Naive thymus-derived CD8-positive, alpha-beta T cell (primary cell): ENCODE results near the gene PSMC4. TPM values are rescaled to one million over a fixed set of nuclear protein-coding genes. Genes with fewer than 3 reads are reported as not detected.

ENCODE experiments used
- ATAC-seq, 2 donors: fragments of 150-1000 bp; cut with Tn5 transposase in 1 of 2; sonication (Bioruptor Pico), chemical (Tn5 transposase) in 1 of 2; 1 replicate in 1 of 2; 2 replicates in 1 of 2; pipeline ENCODE4 v1.10.0; 2021; ENCODE audit warnings: mild to moderate bottlenecking in 2 of 2, moderate library complexity in 2 of 2
- POLR2A ChIA-PET: fragments of 350-600 bp; sonication (Branson Sonifier 250); formaldehyde crosslinking; loops from one replicate; lab custom pipeline; 2021; ENCODE audit warnings: antibody characterized with exemption; lab: Charles Lee
- DNase-seq, 10 donors: peaks; one replicate each; pipeline versions ENCODE4 v3.0.0 to v3.0.0-alpha.2; 2020 to 2022
- H3K27ac Mint-ChIP-seq, 10 donors: one replicate each; pipeline ENCODE4 v1.8.0; 2020 to 2022; ENCODE audit warnings: mild to moderate bottlenecking in 10 of 10, mixed read lengths in 10 of 10, moderate library complexity in 4 of 10, inconsistent platforms in 1 of 10
- H3K27me3 Mint-ChIP-seq, 5 donors: one replicate each; pipeline ENCODE4 v1.8.0; 2021 to 2022; ENCODE audit warnings: mixed read lengths in 5 of 5
- H3K36me3 Mint-ChIP-seq, 3 donors: one replicate each; pipeline ENCODE4 v1.8.0; 2020 to 2022; ENCODE audit warnings: mixed read lengths in 3 of 3, mild to moderate bottlenecking in 2 of 3, inconsistent platforms in 1 of 3
- H3K4me1 Mint-ChIP-seq, 4 donors: one replicate each; pipeline ENCODE4 v1.8.0; 2021 to 2022; ENCODE audit warnings: mixed read lengths in 4 of 4
- H3K4me3 Mint-ChIP-seq, 10 donors: one replicate each; pipeline ENCODE4 v1.8.0; 2020 to 2022; ENCODE audit warnings: mild to moderate bottlenecking in 10 of 10, mixed read lengths in 10 of 10, moderate library complexity in 6 of 10, inconsistent platforms in 1 of 10
- H3K9me3 Mint-ChIP-seq, 9 donors: one replicate each; pipeline ENCODE4 v1.8.0; 2020 to 2022; ENCODE audit warnings: mixed read lengths in 9 of 9, mild to moderate bottlenecking in 3 of 9, inconsistent platforms in 1 of 9, moderate library complexity in 1 of 9
- polyA plus RNA-seq, 3 donors: library from polyadenylated mRNA; unstranded; fragments of 300-500 nt; fragmentation: Illumina TruSeq; gene quantifications; one replicate each; pipeline ENCODE4 v1.2.3, GENCODE V29; 2021
- total RNA-seq, 8 experiments: library from RNA in 2 of 8; stranded (reverse) in 2 of 8; gene quantifications; one replicate each; pipeline ENCODE4 v1.2.3 and lab custom pipeline; 2021 to 2026

Gene PSMC4
- total and polyA plus RNA-seq, 5 experiments from 2014 or later, result 38.7 to 80.4 (median 71.3) TPM

DNA sequence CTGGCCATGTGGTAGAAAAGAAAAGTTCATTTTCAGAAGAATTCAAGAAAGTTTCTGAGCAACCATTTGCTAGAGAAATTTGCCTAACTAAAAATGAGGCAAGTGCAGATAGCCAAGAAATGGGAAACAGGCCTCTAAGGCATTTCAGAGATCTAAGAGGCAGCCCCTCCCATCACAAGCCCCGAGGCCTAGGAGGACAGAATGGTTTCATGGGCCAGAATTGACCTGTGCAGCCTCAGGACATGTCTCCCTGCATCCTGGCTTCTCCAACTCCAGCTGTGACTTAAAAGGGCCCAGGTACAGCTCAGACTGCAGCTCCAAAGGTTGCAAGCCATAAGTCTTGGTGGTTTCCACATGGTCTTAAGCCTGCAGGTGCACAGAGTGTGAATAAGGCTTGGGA lies 22.6 kb downstream of the PSMC4 start:
- Mint-ChIP-seq H3K4me3 (no peak overlapping the region), H3K27me3 (no peaks in the 10 kb centered on the region), H3K9me3 (peaks cover 0 to 16% (median 3%) of the 10 kb centered on the region in 9 donors), H3K4me1 (peaks cover 25 to 74% (median 69%) of the 10 kb centered on the region in 4 donors), H3K27ac (peak overlapping the region in 1 of 10 donors; percentile 57), H3K36me3 (peaks cover 7 to 20% (median 13%) of the 10 kb centered on the region in 3 donors)
- ATAC-seq (no peak), DNase-seq (no peak)
- POLR2A ChIA-PET, result no interaction called here

DNA sequence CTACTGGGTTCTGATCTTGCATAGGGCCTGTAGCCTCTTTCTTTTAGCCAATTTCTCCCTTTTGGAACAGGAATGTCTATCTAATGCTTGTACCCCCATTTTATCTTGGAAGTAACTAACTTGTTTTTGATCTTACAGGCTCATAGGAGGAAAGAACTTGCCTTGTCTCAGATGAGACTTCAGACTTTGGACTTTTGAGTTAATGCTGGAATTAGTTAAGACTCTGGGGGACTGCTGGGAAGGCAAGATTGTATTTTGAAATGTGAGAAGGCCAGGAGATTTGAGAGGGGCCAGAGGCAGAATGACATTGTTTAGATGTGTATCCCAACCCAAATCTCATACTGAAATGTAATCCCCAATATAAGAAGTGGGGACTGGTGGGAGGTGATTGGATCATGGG lies 23.4 kb downstream of the PSMC4 start:
- Mint-ChIP-seq H3K27me3 (no peaks in the 10 kb centered on the region), H3K9me3 (peaks cover 0 to 16% (median 3%) of the 10 kb centered on the region in 9 donors), H3K36me3 (peaks cover 7 to 18% (median 13%) of the 10 kb centered on the region in 3 donors), H3K4me1 (peaks cover 25 to 71% (median 65%) of the 10 kb centered on the region in 4 donors), H3K4me3 (peak overlapping the region in 3 of 10 donors; percentile 0 to 29 (median 20)), H3K27ac (peak overlapping the region in 1 of 10 donors; percentile 18)
- no peak for DNase-seq
- POLR2A ChIA-PET, result no interaction called here
- ATAC-seq, result no peak

DNA sequence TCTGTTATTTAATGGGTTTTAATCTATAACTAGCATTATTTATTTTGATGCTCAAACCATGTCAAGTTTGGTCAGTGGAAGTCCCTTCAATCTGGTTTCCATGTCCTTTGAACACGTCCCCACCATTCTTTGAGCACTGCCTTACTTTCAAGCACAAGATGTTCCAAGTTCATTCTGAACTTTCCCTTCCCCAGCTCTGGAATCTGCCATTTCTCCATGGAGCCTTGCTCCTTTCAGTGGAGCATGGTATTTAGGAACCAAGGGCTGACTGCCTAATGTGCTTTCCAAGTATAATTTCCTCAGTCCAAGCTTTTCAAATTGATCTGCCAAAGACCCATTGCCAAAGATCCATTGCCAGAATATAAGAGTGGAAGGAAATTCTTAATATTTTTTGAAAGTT lies 24.8 kb downstream of the PSMC4 start:
- H3K9me3 Mint-ChIP-seq, result peaks cover 0 to 16% (median 3%) of the 10 kb centered on the region in 9 donors
- H3K27ac Mint-ChIP-seq, result peak overlapping the region in 5 of 10 donors; percentile 16 to 99 (median 43)
- H3K4me3 Mint-ChIP-seq, result peak overlapping the region; percentile 52 to 99 (median 77)
- peaks cover 9 to 16% (median 13%) of the 10 kb centered on the region in 3 donors for H3K36me3 Mint-ChIP-seq
- no peak for ATAC-seq
- DNase-seq, result no peak
- POLR2A ChIA-PET, result interaction anchor here (0.6 to 2.2 kb wide), 4 partner anchors 17 to 132 kb away, joined by 3 to 16 read pairs (median 6); partner anchors contain the start of genes PSMC4 and ZNF780A
- peaks cover 25 to 58% (median 54%) of the 10 kb centered on the region in 4 donors for H3K4me1 Mint-ChIP-seq
- no peaks in the 10 kb centered on the region for H3K27me3 Mint-ChIP-seq

DNA sequence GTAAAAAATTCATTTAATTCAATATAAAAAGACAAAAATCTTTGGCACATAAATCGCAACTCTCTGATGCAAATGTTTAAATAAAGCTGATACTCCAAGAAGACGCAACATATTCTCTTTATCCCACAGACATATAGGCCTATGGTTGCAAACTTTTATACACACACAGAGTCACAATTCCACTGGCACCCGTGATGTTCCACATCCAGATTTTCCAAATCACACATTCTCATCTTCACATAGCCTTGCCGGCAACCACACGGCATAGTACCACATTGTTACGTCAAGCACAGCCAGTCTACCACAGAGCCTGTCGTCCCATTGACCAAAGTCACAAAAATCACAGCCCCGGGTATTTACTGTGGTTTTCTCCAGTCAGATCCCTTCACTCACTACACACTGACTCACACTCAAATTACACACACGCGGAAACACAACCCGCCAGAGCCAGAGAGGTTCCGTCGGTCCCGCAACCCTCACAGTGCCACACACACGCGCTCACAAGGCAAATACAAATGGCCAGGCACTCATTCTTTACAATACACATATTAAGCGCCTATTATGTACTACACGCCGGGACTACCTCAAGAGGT lies 25.3 kb downstream of the PSMC4 start:
- Mint-ChIP-seq H3K4me1 (peaks cover 22 to 53% (median 49%) of the 10 kb centered on the region in 4 donors), H3K4me3 (peak overlapping the region; percentile 84 to 100 (median 98)), H3K9me3 (peaks cover 0 to 16% (median 3%) of the 10 kb centered on the region in 9 donors), H3K27me3 (no peaks in the 10 kb centered on the region), H3K27ac (peak overlapping the region; percentile 88 to 99 (median 96)), H3K36me3 (peaks cover 9 to 16% (median 13%) of the 10 kb centered on the region in 3 donors)
- peak in 4 of 10 donors; percentile 19 to 64 (median 30) for DNase-seq
- peak; percentile 54 to 64 for ATAC-seq
- POLR2A ChIA-PET, result interaction anchor here (0.6 to 2.2 kb wide), 11 partner anchors 17 to 162 kb away, joined by 3 to 16 read pairs (median 5); partner anchors contain the start of genes DYRK1B, FBL, PSMC4 and ZNF780A

DNA sequence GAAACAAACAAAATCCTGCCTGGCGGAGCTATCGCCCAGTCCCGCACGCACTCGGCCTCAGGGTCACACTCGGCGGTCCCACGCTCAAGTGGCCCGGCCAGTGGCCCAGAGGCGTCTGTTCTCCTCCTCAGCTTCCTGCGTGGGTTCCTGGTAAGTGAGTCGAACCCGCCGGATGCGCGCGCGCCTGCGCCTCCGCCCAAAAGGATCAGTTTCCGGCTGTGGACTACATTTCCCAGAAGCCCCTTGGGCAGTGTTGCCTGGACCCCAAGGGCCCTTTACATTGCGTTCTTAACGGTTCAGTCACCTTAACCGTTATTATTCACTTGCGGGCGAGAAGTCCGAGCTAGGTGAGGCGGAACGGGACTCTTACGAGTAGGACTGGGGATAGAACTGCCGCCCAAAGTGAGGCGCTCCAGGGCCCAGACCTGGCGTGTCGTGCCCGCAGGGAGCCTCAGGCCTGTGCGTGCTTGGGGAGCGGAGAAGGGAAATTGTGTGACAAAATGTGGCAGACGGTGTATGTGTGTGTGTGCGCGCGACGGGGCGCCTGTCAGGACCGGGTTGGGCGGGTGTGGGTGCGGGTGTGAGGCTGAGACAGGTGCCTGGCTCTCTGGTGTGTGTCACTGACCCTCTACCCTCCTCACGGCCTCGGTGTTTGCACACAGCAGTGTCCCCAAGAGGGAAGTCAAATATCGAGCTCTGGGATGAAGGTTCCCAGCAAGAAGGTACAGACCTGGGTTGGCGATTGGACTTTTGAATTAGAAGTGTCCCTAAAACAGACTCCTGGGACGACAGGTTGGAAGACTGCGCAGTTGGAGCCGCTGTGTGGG lies 26.1 kb downstream of the PSMC4 start, which contains the start of gene ZNF546:
Gene ZNF546, plus strand, starts transcription at position 250 of the 827 bp plus-strand sequence. CDS start 1,267 bp downstream, outside the sequence.
- Mint-ChIP-seq H3K4me1 (peaks cover 20 to 48% (median 43%) of the 10 kb centered on the region in 4 donors), H3K27me3 (no peaks in the 10 kb centered on the region), H3K4me3 (peak within 1 kb of the TSS; percentile 84 to 100 (median 98)), H3K27ac (peak within 1 kb of the TSS; percentile 88 to 99 (median 96)), H3K36me3 (peaks cover 9 to 16% (median 13%) of the 10 kb centered on the region in 3 donors), H3K9me3 (peaks cover 0 to 16% (median 3%) of the 10 kb centered on the region in 9 donors)
- peak; percentile 76 to 95 (median 89) for DNase-seq
- POLR2A ChIA-PET, result interaction anchor here (0.6 to 2.2 kb wide), 10 partner anchors 23 to 163 kb away, joined by 3 to 16 read pairs (median 5); partner anchors contain the start of genes DYRK1B, FBL, PSMC4 and ZNF780A
- ATAC-seq, result peak; percentile 93

DNA sequence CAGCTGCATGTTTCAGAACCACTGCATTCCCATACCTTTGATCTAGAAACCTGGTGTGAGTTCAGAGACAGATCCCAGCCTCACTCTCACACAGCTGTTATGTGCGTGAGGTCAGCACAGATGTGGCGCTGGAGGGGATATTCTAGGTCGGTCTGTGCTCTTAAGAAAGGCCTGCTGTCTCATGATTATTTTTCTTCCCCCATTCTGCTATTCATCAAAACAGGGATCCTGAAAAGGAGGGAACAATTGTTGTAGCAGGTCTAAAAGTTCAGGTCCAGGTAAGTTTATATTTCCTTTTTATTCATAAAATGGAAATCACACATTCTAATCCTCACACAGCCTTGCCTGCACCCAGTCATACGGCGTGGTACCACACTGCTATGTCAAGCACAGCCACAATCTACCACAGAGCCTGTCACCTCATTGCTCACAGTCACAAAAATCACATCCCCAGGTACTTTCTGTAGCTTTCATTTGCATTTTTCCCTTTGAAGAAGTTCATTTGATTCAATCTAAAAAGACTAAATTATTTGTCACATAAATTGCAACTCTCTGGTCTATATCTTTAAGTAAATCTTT lies 26.8 kb downstream of the PSMC4 start:
- Mint-ChIP-seq H3K36me3 (peaks cover 8 to 16% (median 12%) of the 10 kb centered on the region in 3 donors), H3K4me3 (peak overlapping the region; percentile 84 to 100 (median 98)), H3K9me3 (peaks cover 0 to 16% (median 3%) of the 10 kb centered on the region in 9 donors), H3K4me1 (peaks cover 17 to 42% (median 37%) of the 10 kb centered on the region in 4 donors), H3K27me3 (no peaks in the 10 kb centered on the region), H3K27ac (peak overlapping the region; percentile 88 to 99 (median 96))
- ATAC-seq, result peak in 1 of 2 donors; percentile 18
- DNase-seq, result peak in 2 of 10 donors; percentile 4 to 14
- POLR2A ChIA-PET, result interaction anchor here (1.3 to 2.2 kb wide), 6 partner anchors 27 to 164 kb away, joined by 3 to 16 read pairs (median 6); partner anchors contain the start of genes DYRK1B, FBL, PSMC4 and ZNF780B

DNA sequence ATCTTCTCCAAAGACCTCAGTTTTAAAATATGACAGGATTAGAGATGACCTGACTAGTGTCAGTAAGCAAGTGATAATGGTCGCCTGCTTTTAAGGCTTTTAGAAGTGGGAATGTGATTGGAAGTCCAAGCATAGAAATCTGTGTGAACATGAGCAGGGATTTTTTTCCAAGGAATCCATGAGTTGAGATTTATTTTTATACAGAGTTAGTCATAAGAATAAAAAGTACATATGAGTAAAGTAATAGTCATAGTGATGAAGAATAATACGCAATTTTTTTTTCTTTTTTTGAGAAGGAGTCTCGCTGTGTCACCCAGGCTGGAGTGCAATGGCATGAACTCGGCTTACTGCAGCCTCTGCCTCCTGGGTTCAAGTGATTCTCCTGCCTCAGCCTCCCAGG lies 27.5 kb downstream of the PSMC4 start:
- Mint-ChIP-seq H3K36me3 (peaks cover 5 to 9% (median 8%) of the 10 kb centered on the region in 3 donors), H3K9me3 (peaks cover 0 to 8% (median 0%) of the 10 kb centered on the region in 9 donors), H3K4me1 (peaks cover 13 to 40% (median 35%) of the 10 kb centered on the region in 4 donors), H3K27ac (peak overlapping the region in 9 of 10 donors; percentile 83 to 99 (median 96)), H3K4me3 (peak overlapping the region in 8 of 10 donors; percentile 84 to 100 (median 98)), H3K27me3 (no peaks in the 10 kb centered on the region)
- no peak for DNase-seq
- no peak for ATAC-seq
- POLR2A ChIA-PET, result no interaction called here

DNA sequence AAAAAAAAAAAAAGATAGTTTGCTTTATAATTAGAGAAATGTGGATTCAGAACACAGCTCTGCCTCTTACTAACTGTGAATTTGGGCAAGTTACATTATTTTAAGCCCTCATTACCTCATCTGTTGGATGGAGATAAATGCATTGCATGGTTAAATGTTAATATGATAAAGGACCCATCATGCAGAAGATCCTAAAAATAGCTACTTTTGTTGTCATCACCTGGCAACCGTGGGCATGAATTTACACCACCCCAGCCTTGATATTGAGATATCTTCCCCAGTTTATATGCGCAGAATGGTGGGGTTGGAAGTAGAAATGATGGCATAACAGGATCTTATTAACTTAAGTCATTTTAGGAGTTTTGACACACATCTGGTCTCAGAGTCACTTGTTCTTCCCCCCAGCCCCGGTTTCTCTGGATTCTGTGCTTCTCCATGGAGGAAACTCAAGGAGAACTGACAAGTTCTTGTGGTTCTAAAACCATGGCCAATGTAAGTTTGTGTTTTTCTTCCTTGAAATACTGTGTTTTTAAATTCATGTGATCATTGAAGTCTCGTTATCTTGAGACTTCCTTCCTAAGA lies 34.8 kb downstream of the PSMC4 start:
- Mint-ChIP-seq H3K27me3 (no peaks in the 10 kb centered on the region), H3K9me3 (peaks cover 0 to 13% (median 8%) of the 10 kb centered on the region in 9 donors), H3K36me3 (peaks cover 21 to 50% (median 43%) of the 10 kb centered on the region in 3 donors), H3K27ac (no peak overlapping the region), H3K4me1 (peaks cover 0 to 7% (median 1%) of the 10 kb centered on the region in 4 donors), H3K4me3 (no peak overlapping the region)
- POLR2A ChIA-PET, result no interaction called here
- ATAC-seq (no peak), DNase-seq (no peak)

DNA sequence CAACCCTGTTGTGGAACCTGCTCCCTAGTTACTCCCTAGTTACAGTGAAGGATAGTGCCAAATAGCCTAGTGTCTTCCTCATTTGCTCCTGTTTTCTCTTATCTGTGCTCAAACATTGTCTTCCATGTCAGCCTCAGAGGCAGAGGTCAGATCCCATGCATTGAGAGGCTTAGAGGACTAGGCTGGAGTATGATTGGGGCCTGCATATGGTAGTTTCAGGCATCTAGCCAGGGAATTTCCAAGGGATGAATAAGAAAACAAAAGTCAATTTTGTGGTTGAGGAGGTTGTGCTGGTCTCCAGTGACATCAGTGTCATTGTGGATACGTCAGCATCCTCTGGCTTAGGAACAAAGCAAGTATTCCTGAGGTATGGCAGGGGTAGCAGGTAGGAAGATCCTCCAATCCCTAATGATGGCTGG lies 35.3 kb downstream of the PSMC4 start:
- H3K9me3 Mint-ChIP-seq, result peaks cover 0 to 14% (median 9%) of the 10 kb centered on the region in 9 donors
- H3K4me3 Mint-ChIP-seq, result no peak overlapping the region
- ATAC-seq, result no peak

DNA sequence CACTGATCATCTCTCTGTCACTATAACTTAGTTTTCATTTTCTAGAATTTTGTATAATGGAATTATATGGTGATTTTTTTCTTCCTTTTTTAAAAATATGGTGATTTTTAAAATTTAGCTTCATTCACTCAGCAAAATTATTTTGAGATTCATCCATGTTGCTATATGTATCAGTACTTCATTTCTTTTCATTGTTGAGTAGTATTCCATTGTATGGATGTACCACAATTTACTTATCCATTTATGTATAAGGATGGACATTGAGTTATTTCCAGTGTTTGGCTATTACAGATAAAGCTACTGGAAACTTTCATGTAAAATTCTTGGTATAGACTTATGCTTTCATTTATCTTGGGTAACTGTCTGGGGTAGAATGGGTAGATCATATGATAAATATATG lies 38.7 kb downstream of the PSMC4 start:
- no peak for ATAC-seq
- POLR2A ChIA-PET, result no interaction called here
- Mint-ChIP-seq H3K4me3 (no peak overlapping the region), H3K27ac (no peak overlapping the region), H3K9me3 (peaks cover 0 to 47% (median 36%) of the 10 kb centered on the region in 9 donors), H3K36me3 (peaks cover 49 to 84% (median 82%) of the 10 kb centered on the region in 3 donors), H3K27me3 (no peaks in the 10 kb centered on the region), H3K4me1 (peaks cover 0 to 7% (median 1%) of the 10 kb centered on the region in 4 donors)
- DNase-seq, result no peak

More for the DNA sequence above, 35.3 kb downstream of the PSMC4 start:
- H3K36me3 Mint-ChIP-seq, result peaks cover 22 to 53% (median 48%) of the 10 kb centered on the region in 3 donors
- POLR2A ChIA-PET, result no interaction called here
- no peak for DNase-seq
- H3K4me1 Mint-ChIP-seq, result peaks cover 0 to 7% (median 1%) of the 10 kb centered on the region in 4 donors
- no peaks in the 10 kb centered on the region for H3K27me3 Mint-ChIP-seq
- no peak overlapping the region for H3K27ac Mint-ChIP-seq

DNA sequence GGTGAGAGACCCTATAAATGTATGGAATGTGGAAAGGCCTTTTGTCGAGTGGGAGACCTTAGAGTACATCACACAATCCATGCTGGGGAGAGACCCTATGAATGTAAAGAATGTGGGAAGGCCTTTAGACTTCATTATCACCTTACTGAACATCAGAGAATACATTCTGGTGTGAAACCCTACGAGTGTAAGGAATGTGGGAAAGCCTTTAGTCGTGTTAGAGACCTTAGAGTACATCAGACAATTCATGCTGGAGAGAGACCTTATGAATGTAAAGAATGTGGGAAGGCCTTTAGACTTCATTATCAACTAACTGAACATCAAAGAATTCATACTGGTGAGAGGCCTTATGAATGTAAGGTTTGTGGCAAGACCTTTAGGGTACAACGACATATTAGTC lies 43.0 kb downstream of the PSMC4 start:
- H3K9me3 Mint-ChIP-seq, result peaks cover 3 to 82% (median 49%) of the 10 kb centered on the region in 9 donors
- POLR2A ChIA-PET, result no interaction called here
- ATAC-seq (no peak), DNase-seq (no peak)
- no peak overlapping the region for H3K27ac Mint-ChIP-seq
- H3K4me3 Mint-ChIP-seq, result no peak overlapping the region
- H3K36me3 Mint-ChIP-seq, result peaks cover 47 to 77% (median 55%) of the 10 kb centered on the region in 3 donors
- no peaks in the 10 kb centered on the region for H3K4me1 Mint-ChIP-seq
- H3K27me3 Mint-ChIP-seq, result no peaks in the 10 kb centered on the region
